Lung (tissue), 12 donors: Measurements from ENCODE around the gene MYO5A. TPM values are rescaled to one million over a fixed set of nuclear protein-coding genes. Genes with fewer than 3 reads are reported as not detected.
"Not testable (repeated sequence)": the region's sequence is repeated elsewhere in the genome, so short reads cannot be mapped to it uniquely, and the experiment has no call there.

ENCODE experiments used
- ATAC-seq: fragments of 200-7000 bp; cut with Tn5 transposase; one replicate; pipeline ENCODE4 v1.9.1; 2020; ENCODE audit warnings: moderate number of reproducible peaks; ENCODE audit not compliant: insufficient read depth, low FRiP score
- DNase-seq, 3 donors: peaks; one replicate each; pipeline ENCODE4 v3.0.0-alpha.2; 2013 to 2017
- H3K27ac ChIP-seq, 2 donors: one replicate each; pipeline ENCODE4 v1.5.1; 2013; ENCODE audit warnings: mild to moderate bottlenecking in 2 of 2, moderate library complexity in 2 of 2, control low read depth in 1 of 2, inconsistent platforms in 1 of 2, low read depth in 1 of 2, low read length in 1 of 2
- H3K27me3 ChIP-seq, 3 donors: one replicate each; pipeline ENCODE4 v1.5.1; 2013; ENCODE audit warnings: low read length in 2 of 3; ENCODE audit not compliant: control insufficient read depth in 3 of 3, insufficient read depth in 3 of 3
- H3K36me3 ChIP-seq, 4 donors: one replicate each; pipeline ENCODE4 v1.5.1; 2013; ENCODE audit warnings: low read length in 4 of 4, mild to moderate bottlenecking in 1 of 4, moderate library complexity in 1 of 4; ENCODE audit not compliant: control insufficient read depth in 4 of 4, insufficient read depth in 4 of 4
- H3K4me1 ChIP-seq, 5 donors: one replicate each; pipeline ENCODE4 v1.5.1; 2013; ENCODE audit warnings: low read length in 5 of 5, mild to moderate bottlenecking in 2 of 5, moderate library complexity in 1 of 5; ENCODE audit not compliant: control insufficient read depth in 5 of 5, insufficient read depth in 5 of 5
- H3K4me3 ChIP-seq: one replicate; pipeline ENCODE4 v1.5.1; 2013; ENCODE audit warnings: mild to moderate bottlenecking, control low read depth, moderate library complexity
- H3K9ac ChIP-seq, 2 donors: one replicate each; pipeline ENCODE4 v1.5.1; 2013; ENCODE audit warnings: low read length in 2 of 2, control low read depth in 1 of 2; ENCODE audit not compliant: insufficient read depth in 1 of 2
- H3K9me3 ChIP-seq, 4 donors: one replicate each; pipeline ENCODE4 v1.5.1; 2013; ENCODE audit warnings: low read length in 3 of 4, mild to moderate bottlenecking in 1 of 4, moderate library complexity in 1 of 4; ENCODE audit not compliant: control insufficient read depth in 4 of 4, insufficient read depth in 3 of 4
- CTCF ChIP-seq: IDR thresholded peaks from 2 replicates; pipeline ENCODE4 v1.5.1; 2012; ENCODE audit warnings: mild to moderate bottlenecking; ENCODE audit errors: control extremely low read depth, extremely low read depth
- WGBS, 2 donors: extraction: QIAGEN DNeasy Blood & Tissue Kit; methylation state at CpG; one replicate each; pipeline ENCODE4 v1.1.7; 2013; 5-methylcytosine and 5-hydroxymethylcytosine counted together
- polyA plus RNA-seq, 2 donors: library from polyadenylated mRNA; stranded (reverse); fragments of 200-250 nt; gene quantifications; one replicate each; pipeline ENCODE4 v1.2.1, GENCODE V29; 2013
- total RNA-seq, 2 donors: library from RNA; depleted of rRNA in 1 of 2; stranded (reverse); fragments of >200 nt in 1 of 2; gene quantifications; one replicate each; pipeline ENCODE4 v1.2.1, GENCODE V29; 2014 to 2021
- donor health status: control.
- donor health status: control.
- donor health status: Bipolar disorder and iron deficiency.
- donor health status: healthy.
- donor health status: DM: yes; HTN: yes; CAD: no.

MYO5A gene
- total and polyA plus RNA-seq, 4 donors = 4.5 to 30.5 (median 13.3) TPM

- no peak overlapping the region for H3K9ac ChIP-seq
- WGBS, 2 donors = 44 to 76% methylated on average over 6 of the region's 6 CpGs
- H3K9me3 ChIP-seq = no peaks in the 10 kb centered on the region
- DNase-seq (no peak), ATAC-seq (peak; percentile 62)
- peaks cover 11 to 23% (median 14%) of the 10 kb centered on the region in 4 donors for H3K36me3 ChIP-seq
- peaks cover 0 to 2% (median 0%) of the 10 kb centered on the region in 5 donors for H3K4me1 ChIP-seq
- H3K4me3 ChIP-seq = no peak overlapping the region
- H3K27me3 ChIP-seq = no peaks in the 10 kb centered on the region
- no peak overlapping the region for H3K27ac ChIP-seq
- no peak for TF ChIP-seq CTCF
Observed at GRCh38 chr15:52551762-52552161, 23.1 kb upstream of the MYO5A start.

DNA sequence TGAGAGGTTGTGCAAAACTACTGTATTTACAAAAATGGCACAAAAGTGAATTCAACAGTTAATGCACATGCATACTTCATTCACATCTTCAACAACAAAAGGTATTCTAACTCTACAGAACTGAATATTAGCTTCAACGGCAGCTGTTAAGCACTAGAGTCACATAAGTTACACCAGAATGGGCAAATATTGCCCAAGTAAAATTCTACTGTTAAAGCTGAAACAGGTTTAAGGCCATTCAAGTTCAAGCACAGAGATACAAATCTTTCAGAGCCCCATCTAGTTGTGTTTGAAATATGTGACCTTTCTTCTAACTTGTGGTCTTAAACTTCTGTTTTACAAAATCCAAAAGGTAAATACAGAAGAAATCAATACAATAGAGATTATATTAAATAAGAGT, 22.5 kb upstream of the MYO5A start:
- not testable (repeated sequence) for H3K27me3 ChIP-seq, H3K9ac ChIP-seq, ATAC-seq, H3K4me1 ChIP-seq, H3K9me3 ChIP-seq, H3K4me3 ChIP-seq, DNase-seq, H3K27ac ChIP-seq
- 28 to 52% methylated on average over 1 of the region's 1 CpG for WGBS, 2 donors
- peaks cover 11 to 24% (median 19%) of the 10 kb centered on the region in 4 donors for H3K36me3 ChIP-seq

DNA sequence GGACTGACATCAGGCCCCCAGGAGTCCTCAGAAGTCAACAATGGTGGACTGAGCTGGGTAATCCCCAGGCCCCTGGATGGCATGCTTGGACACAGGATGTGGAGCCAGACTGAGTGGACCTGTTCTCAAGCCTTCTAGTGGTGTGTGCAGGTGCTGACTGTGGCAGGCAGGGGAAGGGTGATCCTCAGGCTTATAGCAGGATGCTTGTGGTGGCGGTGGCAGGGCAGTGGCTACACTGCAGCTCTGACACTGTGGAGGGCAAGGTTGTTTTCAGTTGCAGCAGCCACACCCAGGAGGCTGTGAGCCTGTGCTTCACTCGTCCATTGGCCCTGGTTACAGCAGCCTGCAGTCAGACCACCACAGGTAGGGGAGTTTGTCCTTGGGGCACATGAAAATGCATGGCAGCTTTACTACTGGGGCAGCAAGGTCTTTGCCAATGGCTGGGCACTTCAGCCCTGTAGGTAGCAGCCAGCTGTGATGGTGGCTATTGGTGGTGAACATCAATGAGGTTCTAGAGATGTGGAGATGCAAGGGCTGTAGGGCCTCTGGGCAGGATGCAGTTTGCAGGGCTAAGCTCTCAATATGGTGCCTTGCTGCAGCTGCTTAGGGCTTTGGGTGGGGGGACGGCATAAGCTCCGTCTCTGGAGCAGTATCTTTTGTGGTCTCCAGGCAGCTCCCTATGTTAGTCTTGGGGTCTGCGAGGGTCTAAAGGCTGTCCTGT, 17.5 kb upstream of the MYO5A start:
- WGBS, 2 donors = 93 to 96% methylated on average over 5 of the region's 5 CpGs
- H3K4me1 ChIP-seq = no peaks in the 10 kb centered on the region
- H3K27ac ChIP-seq = no peak overlapping the region
- no peak for TF ChIP-seq CTCF
- H3K9me3 ChIP-seq = peaks cover 0 to 7% (median under 1%) of the 10 kb centered on the region in 4 donors
- ATAC-seq (no peak), DNase-seq (no peak)
- H3K36me3 ChIP-seq = peaks cover 9 to 25% (median 16%) of the 10 kb centered on the region in 4 donors
- H3K4me3 ChIP-seq = no peak overlapping the region
- H3K9ac ChIP-seq = no peak overlapping the region
- H3K27me3 ChIP-seq = no peaks in the 10 kb centered on the region

DNA sequence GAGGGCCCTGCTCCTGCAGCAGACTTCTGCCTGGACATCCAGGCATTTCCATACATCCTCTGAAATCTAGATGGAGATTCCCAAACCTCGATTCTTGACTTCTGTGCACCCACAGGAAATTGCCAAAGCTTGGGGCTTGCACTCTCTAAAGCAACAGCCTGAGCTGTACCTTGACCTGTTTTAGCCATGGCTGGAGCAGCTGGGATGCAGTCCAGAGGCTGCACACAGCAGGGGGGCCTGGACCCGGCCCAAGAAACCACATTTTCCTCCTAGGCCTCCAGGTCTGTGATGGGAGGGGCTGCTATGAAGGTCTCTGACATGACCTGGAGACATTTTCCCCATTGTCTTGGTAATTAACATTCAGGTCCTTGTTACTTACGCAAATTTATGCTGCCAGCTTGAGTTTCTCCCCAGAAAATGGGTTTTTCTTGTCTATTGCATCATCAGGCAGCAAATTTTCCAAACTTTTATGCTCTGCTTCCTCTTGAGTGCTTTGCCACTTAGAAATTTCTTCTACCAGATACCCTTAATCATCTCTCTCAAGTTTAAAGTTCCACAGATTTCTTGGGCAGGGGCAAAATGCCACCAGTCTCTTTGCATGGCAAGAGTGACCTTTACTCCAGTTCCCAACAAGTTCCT, 11.8 kb upstream of the MYO5A start:
- WGBS, 2 donors = 57 to 71% methylated on average over 3 of the region's 3 CpGs
- Histone ChIP-seq H3K27ac (no peak overlapping the region), H3K36me3 (peaks cover 0 to 5% (median 0%) of the 10 kb centered on the region in 4 donors), H3K9ac (no peak overlapping the region), H3K27me3 (no peaks in the 10 kb centered on the region), H3K9me3 (no peaks in the 10 kb centered on the region), H3K4me3 (no peak overlapping the region), H3K4me1 (no peaks in the 10 kb centered on the region)
- DNase-seq (no peak), ATAC-seq (no peak)
- TF ChIP-seq CTCF = no peak
